CD4-positive, alpha-beta T cell treated with Interleukin-1 beta for 1 hour (primary cell): ENCODE results near the gene FXR1.
"Not testable (repeated sequence)": the region's sequence is repeated elsewhere in the genome, so short reads cannot be mapped to it uniquely, and the experiment has no call there.

Source experiments
- DNase-seq, 2 donors: peaks; one replicate each; pipeline ENCODE4 v3.0.0-alpha.2; 2020 to 2022

The FXR1 gene

DNA sequence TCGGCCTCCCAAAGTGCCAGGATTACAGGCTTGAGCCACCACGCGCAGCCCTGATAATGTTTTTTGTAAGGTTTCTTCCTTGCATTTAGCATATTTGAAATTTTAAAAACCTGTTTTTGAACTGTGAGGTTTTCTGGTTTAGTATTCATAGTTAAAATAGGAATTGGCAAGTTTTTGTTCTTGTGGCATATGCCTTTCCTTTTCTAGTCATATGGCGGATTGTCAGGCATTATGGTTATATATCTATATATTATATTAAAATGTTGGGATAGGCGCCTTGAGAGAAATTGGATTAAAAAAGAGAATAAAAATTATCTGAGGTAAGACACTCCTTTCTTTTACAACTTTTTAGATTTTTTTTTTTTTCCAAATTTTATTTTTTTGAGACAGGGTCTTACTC lies 28.4 kb downstream of the FXR1 start:
- DNase-seq: no peak

DNA sequence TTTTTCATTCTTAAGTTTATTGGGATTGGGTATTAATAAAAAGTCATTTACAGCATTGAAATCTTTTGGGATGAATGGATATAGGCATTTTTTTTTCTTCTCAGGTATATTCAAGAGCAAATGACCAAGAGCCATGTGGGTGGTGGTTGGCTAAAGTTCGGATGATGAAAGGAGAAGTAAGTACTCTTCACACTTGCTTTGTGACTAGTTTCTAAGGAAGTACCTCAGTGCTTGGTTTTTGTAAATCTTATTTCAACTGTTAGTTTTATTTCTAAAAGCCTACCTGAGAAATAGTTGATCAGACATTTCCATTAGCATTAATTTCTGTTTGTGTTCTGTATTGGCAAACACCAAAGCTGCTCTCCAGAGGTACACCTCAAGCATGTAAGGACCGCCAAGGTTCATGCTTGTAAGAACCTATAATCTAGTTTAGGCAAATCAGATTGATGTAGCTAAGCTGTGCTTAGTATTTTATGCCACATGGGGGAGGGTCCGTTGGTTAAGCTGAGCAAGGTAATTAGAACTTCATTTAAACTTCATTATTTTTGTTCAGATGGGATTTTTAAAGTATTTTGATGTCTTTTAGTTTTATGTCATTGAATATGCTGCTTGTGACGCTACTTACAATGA lies 35.4 kb downstream of the FXR1 start:
- no peak for DNase-seq

DNA sequence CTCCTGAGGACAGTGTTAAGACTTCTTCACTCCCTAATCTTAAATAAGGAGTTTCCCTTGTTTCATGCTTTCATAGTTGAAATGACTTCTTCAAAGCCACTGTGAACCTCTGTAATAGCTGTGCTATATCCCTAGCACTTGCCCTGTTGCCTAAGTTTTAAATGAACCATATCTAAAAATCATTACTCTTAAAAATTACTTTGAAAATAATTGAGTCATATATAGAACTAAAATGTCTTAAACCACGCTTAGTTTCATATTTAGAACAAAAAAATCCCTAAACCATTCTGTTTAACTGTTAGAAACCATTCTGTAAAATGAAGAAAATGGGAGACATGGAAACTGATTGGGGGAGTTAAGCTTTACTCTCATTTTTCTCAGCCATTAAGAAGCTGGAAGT lies 47.2 kb downstream of the FXR1 start:
- no peak for DNase-seq

DNA sequence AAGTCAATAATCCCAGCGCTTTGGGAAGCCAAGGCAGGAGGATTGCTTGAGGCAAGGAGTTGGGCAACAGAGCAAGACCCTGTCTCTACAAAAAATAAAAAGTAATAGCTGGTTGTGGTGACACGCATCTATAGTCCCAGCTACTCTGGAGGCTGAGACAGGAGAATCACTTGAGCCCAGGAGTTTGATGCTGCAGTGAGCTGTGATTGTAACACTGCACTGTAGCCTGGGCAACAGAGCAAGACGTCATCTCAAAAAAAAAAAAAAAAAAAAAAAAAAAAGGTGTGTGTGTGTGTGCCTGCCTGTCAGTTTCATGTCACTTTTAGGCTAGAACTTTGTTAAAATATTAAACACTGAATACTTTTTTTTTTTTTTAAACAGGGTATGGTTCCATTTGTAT lies 48.6 kb downstream of the FXR1 start:
- no peak for DNase-seq

DNA sequence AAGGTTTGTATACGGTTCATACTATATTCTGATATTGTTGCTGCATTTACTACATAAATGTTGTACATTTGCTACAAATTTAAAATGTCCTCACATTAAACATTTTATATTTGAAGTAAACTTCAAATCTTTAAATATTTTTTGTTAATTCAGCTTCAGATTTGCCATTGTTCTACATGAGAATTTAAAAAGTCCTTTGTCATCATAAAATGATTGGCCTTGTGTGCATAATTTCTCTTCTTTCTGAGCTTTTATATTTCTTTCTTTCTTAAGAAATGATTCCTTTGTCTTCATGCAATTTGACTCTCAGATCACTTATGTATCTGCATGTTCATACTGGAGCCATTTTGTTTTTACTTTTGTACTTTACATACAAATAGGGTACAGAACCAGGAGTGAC lies 49.1 kb downstream of the FXR1 start:
- DNase-seq: no peak

DNA sequence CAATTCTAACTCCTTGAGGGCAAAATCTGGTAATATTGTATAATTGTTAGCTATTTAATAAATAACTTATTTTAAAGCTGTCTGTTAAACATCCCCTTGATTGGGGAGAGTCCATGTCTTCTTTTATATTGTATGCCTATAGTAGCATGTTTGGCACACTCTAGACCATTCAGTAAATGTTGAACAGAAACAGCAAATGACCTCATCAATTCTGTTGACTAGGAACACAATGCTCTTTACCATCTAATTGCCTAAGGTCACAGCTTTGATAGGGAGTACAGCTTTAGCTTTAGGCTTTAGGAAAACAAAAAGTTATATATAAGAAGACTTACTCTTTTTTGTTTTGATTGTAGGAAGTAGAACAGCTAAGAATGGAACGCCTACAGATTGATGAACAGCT lies 50.1 kb downstream of the FXR1 start:
- no peak for DNase-seq

DNA sequence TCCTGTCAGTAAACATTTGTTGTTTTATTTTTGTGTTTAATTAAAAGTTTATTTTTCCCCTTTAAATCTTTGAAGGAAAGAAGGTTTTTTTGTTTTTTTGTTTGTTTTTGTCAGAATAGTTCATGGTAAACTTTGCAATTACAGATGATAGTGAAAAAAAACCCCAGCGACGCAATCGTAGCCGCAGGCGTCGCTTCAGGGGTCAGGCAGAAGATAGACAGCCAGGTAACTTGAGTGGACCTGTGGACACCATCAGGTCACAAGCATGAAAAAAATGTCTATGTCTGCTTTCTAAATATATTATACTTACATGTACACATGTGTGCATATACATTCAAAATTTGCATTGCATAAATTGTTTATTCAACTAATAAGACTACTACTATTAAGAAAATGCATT lies 58.5 kb downstream of the FXR1 start:
- no peak for DNase-seq

DNA sequence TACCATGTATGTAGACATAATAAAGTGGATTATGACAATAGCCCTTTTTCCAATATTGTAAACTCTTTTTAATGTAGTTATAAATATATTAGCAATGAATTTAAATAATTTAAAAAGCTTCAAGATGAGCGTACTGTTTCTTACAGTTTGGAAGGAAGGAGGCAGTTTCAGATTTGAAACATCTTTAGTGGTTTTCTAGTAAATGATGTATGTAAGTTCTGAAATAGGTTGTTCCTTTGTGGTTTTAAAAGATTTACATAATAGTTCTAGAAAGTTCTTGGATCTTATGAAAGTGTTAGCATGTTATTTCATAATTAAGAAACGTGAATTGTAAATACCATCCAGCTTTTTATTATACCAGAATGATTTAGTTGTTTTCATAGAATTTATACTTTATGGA lies 61.1 kb downstream of the FXR1 start:
- no peak for DNase-seq

DNA sequence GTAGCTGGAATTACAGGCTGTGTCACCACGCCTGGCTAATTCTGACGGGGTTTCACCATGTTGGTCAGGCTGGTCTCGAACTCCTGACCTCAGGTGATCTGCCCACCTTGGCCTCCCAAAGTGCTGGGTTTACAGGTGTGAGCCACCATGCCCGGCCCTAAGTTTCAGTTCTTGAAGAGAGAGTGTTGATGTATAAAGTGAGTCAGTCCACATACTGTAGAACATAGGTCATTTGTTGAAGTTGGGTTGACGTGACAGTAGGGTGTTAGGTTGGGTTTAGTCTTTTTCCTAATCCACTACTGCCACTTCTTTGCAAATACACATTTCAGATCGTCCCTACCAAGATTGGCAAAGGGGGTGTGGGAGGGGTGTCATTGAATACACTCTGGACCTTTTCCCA lies 61.8 kb downstream of the FXR1 start:
- no peak for DNase-seq

DNA sequence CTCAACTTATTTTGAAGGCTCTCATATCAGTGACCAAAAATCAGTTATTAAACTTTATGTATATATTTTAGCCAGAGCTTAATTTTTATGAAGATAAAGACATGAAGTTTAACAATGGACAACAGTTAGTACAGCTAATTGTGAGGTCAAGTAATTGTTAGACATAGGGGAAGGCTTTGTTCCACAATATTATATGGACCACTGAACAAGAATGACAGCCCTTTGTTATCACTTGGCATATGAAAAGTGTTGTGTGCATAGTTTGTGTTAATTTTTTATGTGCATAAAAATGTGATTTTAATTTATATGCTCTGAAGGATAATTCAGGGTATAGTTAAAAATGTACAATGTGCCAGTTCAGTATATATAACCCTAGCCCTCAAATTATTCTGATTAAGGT lies 65.0 kb downstream of the FXR1 start:
- no peak for DNase-seq

DNA sequence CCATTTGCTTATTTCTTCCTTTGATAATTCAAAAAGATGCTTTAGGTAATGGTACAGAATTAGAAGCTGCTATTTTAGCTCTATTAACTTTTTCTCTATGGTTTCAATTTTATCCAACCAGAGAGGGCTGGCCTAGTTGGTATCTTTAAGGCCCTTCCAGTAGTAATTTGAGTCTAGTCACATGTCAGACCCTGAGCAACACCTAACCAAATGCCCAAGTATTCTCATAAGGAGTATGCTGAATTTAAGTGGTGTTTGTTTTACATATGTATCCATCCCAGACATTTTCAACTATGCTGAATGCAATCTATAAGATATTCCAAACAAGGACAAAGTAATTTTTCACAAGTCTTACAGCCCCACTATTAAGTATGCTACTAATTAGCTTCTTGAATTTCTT lies 67.5 kb downstream of the FXR1 start:
- DNase-seq: no peak

DNA sequence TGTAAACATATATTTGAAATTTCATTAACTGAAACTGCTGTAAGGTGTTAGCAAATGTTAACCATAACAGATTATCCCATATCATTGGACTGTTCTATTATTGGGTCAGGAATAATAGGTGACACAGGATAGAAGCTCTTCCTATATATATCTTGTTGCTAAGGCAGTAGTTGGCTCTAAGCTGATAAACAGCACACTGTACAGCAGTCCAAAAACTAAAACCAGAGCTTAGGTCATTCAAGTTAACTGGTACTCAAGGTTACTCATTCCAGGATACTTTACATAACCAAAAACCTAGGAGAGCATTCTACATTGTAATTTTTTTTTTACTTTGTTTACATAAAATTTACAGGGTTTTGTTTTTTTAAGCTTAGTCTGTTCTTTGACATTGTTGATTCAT lies 68.1 kb downstream of the FXR1 start:
- DNase-seq: no peak

DNA sequence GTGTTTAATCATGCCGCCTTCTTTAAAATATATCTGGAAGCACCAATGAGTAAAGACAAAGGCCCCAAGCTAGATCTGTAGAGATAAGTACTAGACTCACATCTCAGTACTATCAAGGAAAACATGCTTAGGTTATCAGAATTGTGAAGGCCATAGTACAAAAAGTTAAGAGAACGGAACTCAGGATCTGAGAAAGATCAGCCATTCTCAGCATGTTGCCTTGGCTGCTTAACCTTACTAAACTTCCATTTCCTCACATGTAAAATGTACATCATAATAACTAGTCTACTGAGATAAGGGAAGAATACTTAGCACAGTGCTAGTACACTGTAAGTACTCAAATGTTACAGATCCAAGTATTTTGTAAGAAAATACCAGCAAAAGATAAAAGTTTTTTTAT lies 69.4 kb downstream of the FXR1 start:
- DNase-seq: no peak

DNA sequence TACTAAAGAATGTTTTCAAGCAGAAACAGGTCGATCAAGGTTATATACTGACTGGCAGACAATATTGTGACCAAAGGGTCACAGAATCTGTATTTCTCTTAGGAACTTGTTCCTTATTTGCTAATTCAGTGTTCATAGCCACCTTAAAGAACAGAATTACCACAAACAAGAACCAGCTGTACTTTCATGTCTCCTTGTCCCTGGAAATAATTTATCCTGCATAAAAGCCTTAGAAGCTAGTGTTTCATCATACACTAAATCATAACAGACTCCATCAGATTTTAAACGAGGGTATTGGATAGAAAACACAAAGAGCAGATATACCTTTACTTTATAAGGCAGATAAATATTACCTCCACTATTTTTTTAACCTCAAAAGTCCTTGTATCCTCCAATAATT lies 70.7 kb downstream of the FXR1 start:
- no peak for DNase-seq

DNA sequence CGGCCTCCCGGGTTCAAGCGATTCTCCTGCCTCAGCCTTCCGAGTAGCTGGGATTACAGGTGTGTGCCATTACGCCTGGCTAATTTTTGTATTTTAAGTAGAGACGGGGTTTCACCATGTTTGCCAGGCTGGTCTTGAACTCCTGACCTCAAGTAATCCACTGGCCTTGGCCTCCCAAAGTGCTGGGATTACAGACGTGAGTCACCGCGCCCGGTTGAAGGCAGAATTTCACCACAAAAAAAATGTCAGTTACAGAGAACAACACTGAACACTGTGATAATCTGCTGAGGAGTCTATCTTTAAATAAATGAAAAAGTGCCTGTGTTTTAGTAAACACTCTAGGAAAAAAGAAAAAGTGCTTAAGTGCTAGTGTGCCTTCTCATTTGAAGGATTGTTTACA lies 73.9 kb downstream of the FXR1 start:
- DNase-seq: not testable (repeated sequence)

DNA sequence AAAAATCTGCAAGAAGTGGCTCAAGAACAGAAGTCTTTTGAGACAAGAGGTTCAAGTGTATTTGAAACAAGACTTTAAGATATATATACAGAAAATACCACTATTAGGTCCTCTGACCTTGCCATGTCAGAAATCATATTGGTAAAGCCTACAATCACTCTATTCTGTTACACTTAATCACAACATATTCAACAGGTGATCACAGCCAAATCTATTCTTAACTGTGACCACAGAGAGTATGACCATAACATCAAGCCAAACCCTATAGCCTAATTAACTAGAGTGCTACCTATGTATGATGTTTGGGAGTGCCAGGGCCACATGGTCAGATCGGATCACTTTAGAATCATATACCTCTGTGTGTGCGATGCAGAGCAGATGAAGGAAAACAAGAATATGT lies 74.9 kb downstream of the FXR1 start:
- DNase-seq: no peak

DNA sequence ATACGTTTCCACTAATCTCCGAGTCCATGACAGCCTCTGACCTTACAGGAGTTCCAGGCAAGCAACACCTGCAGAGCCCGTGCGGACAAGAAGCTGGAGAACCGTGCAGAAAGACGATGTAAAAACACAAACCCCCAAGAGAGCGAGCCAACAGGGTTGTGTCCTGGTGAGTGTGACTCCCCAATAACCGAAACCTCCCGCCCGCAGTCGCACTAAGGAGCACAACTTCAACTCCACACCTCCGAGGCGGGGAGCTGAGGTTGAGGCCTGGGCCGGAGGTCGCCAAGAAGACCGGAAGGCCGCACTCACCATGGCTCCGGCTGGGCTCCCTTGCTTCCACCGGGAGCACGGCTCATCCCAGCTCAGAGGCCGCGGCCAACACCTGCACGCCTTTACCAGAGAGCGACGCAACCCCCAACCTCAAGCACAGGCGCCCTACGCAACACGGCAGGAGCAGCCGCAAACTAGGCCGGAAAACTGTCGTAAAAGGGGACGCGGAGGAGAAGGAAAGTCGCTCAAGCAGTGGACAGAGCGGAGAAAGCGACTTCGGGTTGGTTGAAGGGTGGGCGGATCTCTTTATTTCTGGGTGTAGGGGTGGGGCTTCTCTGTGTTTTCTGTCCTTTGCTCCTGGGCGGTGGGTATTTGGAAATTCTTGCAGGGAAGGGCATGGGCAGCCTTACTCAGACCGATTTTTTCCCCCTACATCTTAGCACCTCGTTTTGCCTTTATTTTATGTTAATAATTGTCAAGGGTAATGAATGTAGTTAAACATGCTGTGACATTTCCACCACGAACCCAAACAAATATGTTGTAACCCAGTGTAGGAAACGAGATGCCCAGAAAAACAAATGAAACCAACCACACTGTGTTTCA lies 77.1 kb downstream of the FXR1 start, which contains the start of gene DNAJC19:
TSS of gene DNAJC19 (minus strand) at position 446 of the 873 bp plus-strand sequence. CDS start at position 312, 134 bp downstream.
- DNase-seq: peak; percentile 92 to 93

DNA sequence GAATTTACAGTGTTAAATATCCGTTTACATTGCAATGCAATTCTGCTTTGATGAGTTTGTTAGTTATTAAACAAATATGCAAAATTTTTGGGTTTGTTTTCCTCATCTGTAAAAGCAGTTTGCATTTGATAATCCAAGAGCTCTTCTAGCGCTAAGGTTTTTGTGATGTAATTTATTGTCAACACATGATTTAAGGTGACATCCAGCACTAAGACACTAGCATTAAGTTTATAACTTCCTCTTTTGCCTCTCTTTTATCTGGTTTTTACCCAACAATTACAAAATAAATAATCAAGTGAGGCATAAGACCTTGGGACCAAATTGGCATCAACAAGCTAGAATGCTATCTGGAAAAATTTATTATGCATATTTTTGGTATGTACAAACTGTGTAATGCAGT lies 78.0 kb downstream of the FXR1 start:
- DNase-seq: no peak

DNA sequence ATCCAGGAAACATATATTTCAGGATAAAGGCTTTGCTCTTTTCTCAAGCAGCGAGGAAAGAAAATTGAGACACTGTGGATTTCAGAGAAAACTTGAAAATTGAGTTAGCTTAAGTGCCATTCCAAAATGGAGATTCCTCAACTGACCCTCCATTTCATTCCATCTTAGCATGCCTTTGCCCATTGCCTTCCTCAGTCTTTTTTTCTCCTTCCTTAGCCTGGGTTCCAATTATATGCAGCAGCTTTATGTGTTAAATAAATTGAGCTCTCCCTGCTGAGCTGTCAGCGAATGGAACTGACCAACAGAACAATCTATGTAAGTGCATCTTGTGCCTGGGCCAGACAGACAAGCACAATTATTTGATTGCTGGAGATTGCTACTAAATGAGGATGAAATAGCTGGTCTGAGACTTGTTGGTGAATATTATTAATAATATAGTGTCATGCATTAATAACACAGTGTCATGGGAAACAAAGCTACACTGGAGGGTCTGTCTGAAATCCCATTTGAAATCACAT lies 84.0 kb downstream of the FXR1 start:
- no peak for DNase-seq

DNA sequence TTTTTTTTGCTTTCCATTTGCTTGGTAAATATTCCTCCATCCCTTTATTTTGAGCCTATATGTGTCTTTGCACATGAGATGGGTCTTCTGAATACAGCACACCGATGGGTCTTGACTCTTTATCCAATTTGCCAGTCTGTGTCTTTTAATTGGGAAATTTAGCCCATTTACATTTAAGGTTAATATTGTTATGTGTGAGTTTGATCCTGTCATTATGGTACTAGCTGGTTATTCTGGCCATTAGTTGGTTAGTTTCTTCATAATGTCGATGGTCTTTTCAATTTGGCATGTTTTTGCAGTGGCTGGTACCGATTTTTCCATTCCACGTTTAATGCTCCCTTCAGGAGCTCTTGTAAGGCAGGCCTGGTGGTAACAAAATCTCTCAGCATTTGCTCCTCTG lies 89.9 kb downstream of the FXR1 start:
- DNase-seq: not testable (repeated sequence)

DNA sequence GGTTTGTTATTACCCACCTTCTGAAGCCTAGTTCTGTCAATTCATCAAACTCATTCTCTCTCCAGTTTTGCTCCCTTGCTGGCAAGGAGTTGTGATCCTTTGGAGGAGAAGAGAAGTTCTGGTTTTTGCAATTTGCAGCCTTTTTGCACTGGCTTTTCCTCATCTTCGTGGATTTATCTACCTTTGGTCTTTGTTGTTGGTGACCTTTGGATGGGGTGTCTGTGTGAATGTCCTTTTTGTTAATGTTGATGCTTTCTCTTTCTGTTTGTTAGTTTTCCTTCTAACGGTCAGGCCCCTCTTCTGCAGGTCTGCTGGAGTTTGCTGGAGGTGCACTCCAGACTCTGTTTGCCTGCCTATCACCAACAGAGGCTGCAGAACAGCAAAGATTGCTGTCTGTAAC lies 91.0 kb downstream of the FXR1 start:
- not testable (repeated sequence) for DNase-seq

DNA sequence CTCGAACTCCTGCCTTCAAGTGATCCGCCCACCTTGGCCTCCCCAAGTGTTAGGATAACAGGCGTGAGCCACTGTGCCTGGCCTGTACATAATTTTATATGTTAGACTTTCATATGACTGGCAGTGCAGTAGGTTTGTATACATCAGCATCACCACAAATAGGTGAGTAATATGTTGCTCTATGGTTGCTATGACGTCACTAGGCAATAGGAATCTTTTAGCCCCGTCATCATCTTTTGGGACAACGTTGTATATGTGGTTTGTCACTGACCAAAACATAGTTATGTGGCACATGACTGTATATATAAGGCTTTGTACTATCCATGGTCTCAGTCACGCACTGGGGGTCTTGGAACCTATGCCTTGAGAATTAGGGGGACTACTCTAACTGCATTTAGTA lies 94.1 kb downstream of the FXR1 start:
- no peak for DNase-seq

DNA sequence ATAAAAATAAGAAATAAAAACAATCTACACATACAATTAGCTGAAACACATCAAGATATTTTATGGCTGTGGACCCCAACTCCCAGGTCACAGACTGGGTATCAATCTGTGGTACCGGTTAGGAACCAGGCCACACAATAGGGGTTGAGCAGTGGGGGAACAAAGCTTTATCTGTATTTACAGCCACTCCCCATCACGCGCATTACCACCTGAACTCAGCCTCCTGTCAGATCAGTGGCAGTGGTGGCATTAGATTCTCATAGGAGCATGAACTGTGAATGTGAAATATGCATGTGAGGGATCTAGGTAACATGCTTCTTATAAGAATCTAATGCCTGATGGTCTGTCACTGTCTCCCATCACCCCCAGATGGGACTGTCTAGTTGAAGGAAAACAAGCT lies 94.8 kb downstream of the FXR1 start:
- DNase-seq: no peak

DNA sequence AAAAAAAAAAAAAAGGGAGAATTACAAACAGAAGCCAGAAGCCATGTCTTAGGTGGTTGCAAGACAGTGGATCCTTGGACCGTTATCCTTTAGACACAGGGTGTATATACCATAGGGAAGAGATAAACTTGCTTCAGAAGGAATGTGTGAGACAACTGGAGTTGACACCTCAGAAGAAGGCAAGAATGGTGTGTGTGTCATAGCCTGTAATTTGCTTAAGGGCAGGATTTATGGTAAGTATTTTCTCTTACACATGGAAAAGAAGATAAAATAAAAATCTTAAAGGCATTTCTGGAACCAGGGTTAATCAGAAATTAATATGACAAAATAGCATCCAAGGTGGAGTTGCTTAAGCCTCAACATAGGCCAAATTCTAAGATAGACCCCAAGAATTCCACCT lies 96.3 kb downstream of the FXR1 start:
- no peak for DNase-seq
